ENCODE results near the gene NADK2.
A peak's percentile ranks its signal among the peaks of the same experiment; 100 is the strongest.
"Not testable (repeated sequence)": the region's sequence is repeated elsewhere in the genome, so short reads cannot be mapped to it uniquely, and the experiment has no call there.

Gene NADK2, protein sequence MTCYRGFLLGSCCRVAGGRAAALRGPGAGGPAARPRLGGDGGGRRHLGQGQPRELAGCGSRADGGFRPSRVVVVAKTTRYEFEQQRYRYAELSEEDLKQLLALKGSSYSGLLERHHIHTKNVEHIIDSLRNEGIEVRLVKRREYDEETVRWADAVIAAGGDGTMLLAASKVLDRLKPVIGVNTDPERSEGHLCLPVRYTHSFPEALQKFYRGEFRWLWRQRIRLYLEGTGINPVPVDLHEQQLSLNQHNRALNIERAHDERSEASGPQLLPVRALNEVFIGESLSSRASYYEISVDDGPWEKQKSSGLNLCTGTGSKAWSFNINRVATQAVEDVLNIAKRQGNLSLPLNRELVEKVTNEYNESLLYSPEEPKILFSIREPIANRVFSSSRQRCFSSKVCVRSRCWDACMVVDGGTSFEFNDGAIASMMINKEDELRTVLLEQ

DNA sequence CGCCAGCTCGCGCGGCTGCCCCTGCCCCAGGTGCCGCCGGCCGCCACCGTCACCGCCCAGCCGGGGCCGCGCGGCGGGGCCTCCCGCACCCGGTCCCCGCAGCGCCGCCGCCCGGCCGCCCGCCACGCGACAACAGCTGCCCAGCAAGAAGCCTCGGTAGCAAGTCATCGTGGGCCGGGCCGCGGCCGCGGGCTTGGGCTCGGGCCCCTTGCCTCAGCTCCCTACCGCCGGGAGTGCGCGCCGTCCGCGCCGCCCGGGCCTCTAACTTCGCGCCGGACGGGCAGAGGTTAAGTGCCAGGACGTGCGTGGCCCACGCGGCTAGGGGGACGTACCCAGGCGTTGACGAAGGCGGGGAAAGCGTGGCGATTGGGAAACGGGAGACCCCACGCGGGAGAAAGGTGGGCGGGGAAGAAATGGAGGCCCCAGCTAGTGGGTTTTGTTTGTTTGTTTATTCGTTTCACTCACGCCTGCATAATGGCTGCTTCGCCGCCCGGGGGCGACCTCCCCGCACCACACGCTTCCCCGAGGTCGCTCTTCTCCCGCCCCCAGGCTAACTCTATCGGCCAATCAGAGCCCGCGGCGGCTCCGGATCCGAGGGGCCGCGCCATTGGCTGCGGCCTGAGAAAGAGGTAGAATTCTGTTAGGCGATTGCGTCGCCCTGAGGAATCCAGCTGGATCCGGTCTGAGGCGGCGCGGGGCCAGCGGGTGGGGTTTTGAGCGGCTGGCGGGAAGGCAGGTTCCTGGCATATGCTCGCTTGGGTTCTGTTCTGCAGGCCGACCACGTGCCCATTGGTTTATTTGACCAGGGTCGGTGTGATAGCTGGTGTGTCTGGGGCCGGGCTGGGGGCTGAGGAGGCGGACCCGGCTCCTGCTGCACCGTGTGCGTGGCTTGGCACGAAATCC, at the start of gene NADK2:
Gene NADK2, minus strand, starts transcription at position 295 of the 903 bp plus-strand sequence. Its CDS starts 127 bp downstream, at position 168.
- peak within 1 kb of the TSS; percentile 84 for H3K4me3 ChIP-seq (ENCODE audit: low read depth, low read length)
- DNase-seq (ENCODE audit: low read depth), result peak; percentile 85

DNA sequence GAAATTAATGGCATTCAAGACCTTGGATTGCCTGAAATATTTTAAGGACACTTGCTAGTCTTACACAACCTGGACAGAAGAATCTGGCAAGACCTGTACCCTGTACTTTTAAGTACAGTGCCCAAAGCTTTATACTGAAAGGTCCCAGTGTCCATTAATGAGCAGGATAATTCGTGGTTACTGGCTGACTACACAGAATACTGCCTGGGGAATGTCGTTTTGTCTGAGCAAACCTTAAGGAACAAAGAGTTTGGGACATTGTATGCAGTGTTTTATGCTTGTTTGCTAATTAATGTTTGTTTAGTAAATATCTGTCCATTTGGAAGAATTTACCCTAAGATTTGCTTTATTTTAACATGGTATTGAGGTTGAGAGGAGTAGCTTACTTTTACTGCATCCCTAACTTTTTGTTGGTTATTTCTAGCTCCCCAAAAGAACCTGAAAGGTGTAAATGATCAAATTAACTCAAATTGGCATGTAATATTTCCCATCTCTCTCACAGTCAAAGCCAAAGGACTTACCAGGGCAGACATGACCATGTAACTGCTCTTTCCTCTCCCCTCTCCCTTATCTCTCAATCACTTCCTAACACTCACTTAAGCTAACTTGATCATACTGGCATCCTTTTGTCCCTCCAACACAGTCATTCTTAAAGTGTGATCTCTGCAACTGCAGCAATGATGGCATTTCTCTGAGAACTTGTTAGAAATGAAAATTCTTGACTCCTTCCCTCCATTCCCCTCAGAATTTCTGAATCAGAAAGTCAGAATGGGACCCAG, 44.3 kb upstream of the NADK2 start:
- no peak for DNase-seq (ENCODE audit: low read depth)
- H3K4me3 ChIP-seq (ENCODE audit: low read depth, low read length), result no peak overlapping the region

DNA sequence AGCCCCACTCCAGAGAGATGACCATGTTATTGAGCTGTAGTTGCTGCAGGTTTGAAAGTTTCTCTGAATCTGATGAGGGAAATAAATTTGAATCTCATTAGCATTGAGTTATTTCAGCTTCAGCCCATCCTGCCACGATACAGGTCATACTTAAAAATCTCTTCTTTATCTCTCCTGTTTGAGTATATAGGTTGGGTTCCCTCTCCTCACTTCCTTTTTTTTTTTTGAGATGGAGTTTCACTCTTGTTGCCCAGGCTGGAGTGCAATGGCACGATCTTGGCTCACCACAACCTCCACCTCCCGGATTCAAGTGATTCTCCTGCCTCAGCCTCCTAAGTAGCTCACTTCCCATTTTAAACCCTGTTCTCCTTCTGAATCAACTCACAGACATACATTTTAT, 42.0 kb upstream of the NADK2 start:
- DNase-seq (ENCODE audit: low read depth); H3K4me3 ChIP-seq (ENCODE audit: low read depth, low read length): not testable (repeated sequence)

DNA sequence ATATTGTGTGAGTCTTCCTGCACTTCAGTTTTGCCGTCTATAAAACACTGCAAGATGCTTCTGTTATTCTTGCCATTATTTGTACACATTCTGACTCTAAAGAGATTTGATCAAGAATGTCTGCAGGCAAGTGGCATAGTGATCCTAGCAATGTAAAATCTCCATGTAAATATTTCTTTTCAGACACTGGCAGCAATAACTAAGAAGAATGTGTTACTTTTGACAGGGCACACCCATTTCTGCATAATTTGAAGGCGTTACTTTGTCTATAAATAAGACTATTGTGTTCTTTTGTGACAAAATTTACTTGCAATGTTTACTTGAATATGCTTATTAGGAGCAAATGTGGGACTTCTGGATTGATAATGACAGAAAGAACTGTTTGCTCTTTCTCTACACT, 39.9 kb upstream of the NADK2 start:
- DNase-seq (ENCODE audit: low read depth), result no peak
- no peak overlapping the region for H3K4me3 ChIP-seq (ENCODE audit: low read depth, low read length)

DNA sequence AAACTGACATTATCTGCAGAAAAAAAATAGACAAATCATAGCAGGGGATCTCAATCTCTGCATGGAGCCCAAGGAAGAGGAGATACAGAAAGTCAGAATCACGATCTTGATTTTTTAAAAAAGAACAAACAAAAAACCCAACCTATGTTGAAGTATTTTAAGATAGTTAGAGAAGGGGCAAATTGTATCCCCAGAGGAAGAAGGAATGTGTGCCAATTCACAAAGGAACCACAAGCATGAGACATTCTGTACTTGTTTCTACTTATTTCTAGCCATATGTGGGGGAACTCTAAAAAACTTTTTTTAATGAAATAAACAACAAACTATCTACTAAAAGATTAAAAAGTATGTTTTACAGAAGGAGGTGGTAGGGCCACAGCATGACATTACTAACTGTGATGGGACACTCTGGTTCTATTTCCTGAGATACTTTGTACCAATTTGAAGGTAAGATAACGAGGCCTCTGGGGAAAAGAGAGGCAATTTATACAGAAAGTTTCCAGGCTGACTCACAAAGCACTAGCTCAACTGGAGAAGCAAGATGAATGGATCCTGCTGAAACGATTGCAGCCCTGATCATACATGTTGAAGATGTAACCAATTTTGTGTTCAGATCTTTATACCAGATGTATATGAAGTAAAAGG, 37.5 kb upstream of the NADK2 start:
- DNase-seq (ENCODE audit: low read depth), result no peak
- H3K4me3 ChIP-seq (ENCODE audit: low read depth, low read length), result no peak overlapping the region

DNA sequence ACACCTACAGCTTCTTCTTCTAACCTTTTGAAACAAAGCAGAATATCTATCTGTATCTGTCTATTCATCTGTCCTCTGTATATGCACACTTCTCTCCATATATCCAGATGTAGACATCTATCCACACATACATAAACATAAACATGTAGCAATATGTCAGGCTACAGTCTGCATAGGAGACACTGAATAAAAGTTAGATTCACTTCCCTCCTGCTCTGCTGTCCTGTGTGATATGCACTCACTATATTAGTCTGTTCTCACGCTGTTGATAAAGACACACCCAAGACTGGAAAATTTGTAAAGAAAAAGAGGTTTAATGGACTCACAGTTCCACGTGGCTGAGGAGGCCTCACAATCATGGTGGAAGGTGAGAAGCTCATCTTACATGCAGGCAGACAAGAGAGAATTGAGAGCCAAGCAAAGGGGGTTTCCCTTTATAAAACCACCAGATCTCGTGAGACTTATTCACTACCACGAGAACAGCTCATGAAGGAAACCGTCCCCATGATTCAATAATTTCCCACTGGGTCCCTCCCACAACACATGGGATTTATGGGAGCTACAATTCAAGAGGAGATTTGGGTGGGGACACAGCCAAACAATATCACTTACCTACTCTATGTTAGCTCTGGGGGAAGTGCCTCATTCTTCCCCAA, 35.9 kb upstream of the NADK2 start:
- DNase-seq (ENCODE audit: low read depth), result no peak

DNA sequence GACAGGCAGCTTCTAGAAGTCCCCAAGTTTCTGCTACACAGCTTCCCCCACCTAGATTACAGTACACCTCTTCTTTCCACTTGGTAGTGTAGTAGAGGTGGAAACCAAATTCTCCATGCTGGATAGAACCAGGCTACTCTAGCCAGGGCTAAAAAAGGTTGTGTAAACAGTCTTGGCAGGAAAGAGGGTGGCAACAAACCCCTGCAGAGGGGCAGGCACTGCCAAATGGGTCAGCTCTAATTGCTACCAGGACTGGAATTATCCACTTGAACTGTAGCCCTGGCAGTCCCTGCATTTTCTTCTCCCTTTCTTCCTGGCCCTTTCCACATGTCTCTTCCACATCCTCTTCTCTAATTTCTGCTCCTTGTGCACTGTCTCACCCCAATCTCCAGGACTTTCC, 35.1 kb upstream of the NADK2 start:
- H3K4me3 ChIP-seq (ENCODE audit: low read depth, low read length), result no peak overlapping the region
- DNase-seq (ENCODE audit: low read depth), result no peak

More for the DNA sequence above, 35.9 kb upstream of the NADK2 start:
- H3K4me3 ChIP-seq (ENCODE audit: low read depth, low read length), result no peak overlapping the region

DNA sequence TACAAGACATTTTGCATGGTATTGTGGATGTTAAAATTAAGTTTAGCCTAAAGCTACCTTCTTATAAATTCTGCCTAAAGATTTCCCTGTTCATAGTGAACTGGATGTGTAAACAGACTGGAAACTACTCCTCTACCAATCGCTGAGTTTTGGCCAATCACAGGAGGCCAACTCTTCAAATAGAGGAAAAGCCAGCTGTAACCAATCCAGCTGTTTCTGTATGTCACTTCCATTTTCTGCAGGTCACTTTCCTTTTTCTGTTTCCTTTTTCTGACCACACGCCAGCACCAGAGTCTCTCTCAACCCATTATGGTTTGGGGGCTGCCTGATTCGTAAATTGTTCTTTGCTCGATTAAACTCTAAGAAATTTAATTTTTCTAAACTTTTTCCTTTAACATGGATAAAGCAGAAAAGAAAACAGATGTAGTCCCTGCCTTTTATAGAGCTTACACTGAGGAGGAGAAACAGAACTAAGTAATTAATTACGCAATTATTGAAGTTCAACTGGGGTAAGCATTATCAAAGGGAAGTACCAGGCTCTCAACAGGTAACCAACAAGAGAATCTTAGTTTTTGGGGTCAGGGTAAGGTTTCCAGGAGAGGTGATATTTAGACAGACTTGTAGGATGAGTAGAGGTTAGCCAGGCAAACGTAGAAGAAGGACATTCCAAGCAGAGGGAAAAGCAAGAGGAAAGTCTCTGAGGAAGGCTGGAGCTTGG, 32.2 kb upstream of the NADK2 start:
- H3K4me3 ChIP-seq (ENCODE audit: low read depth, low read length), result no peak overlapping the region
- DNase-seq (ENCODE audit: low read depth), result no peak

DNA sequence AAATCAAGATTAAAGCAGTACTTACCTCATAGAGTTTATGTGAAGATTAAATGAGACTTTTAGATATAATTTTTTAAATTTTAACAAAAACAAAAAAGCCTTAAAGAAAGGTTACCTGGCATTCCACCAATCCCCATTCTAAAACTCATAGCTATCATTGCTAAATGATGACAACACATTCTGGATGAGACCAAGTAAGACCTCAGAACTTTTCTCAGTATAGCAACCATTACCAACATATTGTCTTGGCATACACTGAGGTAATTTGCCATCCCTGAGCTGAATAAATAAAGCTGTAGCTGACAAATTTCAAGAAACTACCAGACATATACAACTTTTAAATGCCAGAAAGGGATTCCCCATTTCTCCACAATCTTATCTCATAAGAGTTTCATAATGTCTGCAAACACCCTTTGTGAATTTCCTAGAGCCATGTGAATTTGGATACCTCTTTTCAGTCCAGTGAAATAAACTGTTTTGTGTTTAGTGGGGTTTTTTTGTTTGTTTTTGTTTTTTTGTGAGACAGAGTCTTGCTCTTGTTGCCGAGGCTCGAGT, 30.5 kb upstream of the NADK2 start:
- H3K4me3 ChIP-seq (ENCODE audit: low read depth, low read length), result no peak overlapping the region
- DNase-seq (ENCODE audit: low read depth), result no peak

DNA sequence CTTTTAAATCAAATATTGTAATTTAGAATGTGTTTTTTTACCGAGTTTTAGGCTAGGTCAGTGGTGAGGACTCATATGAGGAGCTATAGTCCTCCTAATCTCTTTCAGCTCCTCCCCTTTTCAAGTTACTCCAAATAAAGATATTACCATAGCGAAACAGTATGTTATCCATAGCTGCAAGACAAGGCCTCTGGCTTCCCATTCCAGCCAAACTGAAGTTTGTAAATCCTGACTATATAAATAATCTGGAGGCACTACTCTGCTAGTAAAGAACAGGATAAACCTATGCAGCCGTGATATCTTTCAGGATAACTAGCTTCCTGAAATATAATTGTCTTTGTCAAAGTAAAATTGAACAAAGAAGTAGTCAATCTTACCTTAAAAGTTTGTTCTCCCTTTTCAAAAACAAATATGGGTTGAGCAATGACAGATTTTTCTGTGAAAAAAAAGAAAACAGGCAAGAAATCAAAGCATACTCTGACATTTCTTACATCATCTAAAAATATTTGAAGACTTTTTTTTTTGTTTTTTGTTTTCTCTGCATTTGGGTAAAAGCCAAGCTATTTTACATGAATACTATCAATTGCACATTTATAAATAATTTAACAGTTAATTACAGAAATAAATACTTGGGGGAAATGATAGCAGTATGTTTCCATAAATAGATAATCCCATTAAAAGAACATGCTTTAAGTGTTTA, 29.3 kb upstream of the NADK2 start:
- DNase-seq (ENCODE audit: low read depth), result no peak
- H3K4me3 ChIP-seq (ENCODE audit: low read depth, low read length), result no peak overlapping the region

DNA sequence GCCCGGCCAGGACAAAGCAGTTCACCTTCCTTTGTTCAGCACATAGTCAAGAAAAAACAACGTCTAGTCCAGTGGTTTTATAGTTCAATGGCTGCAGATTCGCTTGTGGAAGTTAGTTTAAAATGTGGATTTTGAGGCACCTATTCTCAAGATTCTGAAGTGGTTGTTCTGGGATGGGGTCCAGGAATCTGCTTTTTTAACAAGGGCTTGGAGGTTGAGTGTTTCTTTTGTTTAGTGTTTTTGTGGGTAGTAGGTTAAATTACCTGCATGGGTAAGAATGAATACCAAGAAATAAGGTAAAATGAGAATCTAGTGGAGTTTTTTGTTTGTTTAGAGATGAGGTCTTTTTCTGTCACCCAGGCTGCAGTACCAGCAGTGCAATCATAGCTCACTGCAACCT, 28.4 kb upstream of the NADK2 start:
- no peak overlapping the region for H3K4me3 ChIP-seq (ENCODE audit: low read depth, low read length)
- no peak for DNase-seq (ENCODE audit: low read depth)

DNA sequence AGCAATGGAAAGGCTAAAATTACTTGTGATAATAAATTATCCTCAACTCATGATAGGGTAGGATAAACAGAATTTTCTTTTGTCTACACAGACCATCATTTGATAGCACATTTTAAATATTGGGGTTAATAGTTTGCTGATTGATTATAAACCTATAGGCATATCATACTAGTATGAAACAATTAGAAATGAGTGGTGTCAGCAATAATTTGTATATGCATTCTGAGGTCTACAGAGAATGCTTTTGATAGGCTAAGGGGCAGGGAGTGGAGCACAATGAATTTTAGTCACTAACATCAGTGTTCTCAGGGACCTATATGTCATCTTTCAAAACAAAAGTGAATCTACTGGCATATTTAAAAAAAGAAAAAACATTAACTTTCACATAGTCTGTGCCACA, 27.8 kb upstream of the NADK2 start:
- no peak overlapping the region for H3K4me3 ChIP-seq (ENCODE audit: low read depth, low read length)
- DNase-seq (ENCODE audit: low read depth), result no peak

DNA sequence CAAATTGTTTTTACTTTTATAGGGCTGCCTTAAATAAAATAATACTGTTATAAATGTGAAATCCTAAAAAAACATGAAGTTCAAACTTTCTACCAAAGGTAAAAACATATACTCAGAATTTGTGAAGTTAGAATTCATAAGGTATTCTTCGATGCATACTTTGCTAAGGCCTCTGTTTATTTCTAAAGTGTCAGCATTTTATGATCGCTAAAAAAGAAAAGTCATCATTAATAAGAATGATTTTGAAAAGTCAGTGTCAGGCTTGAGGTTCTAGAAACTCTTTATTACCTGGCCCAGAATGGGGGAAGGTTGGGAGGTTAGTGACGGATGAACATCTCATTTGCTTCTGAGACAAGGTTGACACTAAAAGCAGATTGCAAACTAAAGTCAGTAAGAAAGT, 26.2 kb upstream of the NADK2 start:
- no peak for DNase-seq (ENCODE audit: low read depth)
- no peak overlapping the region for H3K4me3 ChIP-seq (ENCODE audit: low read depth, low read length)

DNA sequence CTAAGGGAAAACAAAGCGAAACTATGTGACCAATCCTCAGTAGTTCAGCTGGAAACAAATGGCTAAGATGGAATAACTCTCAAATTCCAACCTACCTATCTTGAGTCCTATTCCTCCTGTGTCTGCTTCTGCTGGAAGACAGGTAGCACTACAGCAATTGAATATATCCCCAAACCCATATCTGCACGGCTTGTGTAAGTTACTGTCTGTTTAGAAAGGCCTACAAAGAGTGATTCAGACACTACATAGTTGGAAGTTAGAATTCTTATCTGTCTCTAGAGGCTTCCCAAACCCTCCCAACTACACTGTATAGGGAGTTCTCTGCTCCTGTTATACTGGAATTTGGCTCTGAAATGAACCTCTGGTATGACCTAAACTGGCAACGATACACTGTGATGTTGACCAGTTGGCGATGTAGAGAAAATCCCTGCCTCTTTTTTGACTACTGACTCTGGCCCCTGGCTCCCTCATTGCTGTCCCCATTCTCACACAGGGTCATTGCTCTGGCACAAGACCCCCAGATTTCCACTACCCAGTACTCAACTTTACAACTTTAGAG, 22.6 kb upstream of the NADK2 start:
- no peak overlapping the region for H3K4me3 ChIP-seq (ENCODE audit: low read depth, low read length)

DNA sequence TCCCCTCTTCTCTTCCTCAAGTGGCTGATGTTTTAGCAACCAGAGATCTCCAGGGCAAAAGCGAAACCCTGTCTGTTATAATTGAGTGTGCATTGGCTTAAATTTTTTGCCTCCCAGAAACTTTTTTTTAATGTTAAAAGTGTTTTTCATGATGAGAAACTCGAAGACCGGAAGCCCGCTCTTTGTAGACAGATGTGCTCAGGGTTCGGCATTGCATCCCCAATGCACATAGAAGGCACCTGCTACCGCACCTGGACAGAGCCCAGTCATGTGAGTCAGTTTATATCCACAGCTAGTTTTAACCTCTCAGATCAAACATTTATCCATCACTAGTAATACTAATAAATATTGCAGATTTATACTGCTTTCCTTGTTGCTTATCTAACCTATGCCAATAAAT, 19.5 kb upstream of the NADK2 start:
- DNase-seq (ENCODE audit: low read depth), result no peak
- no peak overlapping the region for H3K4me3 ChIP-seq (ENCODE audit: low read depth, low read length)

More for the DNA sequence above, 22.6 kb upstream of the NADK2 start:
- no peak for DNase-seq (ENCODE audit: low read depth)

DNA sequence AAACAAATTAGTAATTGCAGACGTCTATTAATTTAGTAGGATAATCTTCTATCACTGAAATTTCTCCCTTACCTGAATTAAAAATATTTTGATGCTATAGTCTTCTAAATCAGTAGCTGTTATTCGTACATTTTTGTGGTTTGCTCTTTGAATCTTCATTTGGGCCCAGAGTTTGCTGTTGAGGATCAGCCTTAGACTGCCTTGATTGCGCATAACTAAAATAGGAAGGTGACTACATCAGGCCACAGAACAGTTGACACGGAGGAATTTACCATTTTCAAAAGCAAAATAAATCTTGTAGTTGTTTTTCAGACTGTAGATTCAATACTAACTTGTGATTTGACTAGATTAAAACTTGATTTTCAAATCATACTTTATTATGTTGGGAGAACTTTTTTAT, 11.8 kb upstream of the NADK2 start:
- H3K4me3 ChIP-seq (ENCODE audit: low read depth, low read length), result no peak overlapping the region
- no peak for DNase-seq (ENCODE audit: low read depth)

DNA sequence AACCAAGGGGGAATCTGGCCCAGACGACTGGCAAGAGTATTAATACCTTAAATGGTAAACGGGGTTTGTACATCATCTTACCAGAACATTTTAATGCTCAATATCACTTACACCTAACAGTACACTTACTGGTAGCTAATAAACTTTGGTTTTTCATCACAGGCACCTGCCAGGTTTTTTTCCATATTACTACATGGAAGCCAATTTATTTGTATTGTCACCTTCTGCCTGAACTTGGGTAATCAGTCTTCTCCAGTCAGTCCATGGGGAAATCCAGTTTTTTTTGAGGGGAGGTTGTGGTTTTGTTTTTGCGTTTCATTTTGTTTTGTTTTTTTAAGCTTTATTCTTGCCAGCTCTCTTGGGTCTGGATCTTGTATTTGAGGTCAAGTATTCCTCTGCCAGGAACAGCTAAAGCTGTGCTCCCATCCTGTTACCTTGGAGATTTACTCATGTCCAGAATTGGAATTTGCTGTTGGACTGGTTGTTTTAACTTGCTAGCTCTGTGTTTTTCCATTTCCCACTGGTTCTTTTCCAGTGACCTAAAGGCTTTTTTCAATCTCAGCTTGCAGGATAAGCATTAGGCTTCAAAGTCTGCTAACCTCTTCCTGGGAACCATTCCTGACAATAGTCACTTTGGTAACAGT, 11.1 kb upstream of the NADK2 start:
- no peak overlapping the region for H3K4me3 ChIP-seq (ENCODE audit: low read depth, low read length)
- peak; percentile 43 for DNase-seq (ENCODE audit: low read depth)

All from skeletal muscle cell (primary cell).